Nephron (organoid): ENCODE results near the gene SMG6.
A peak's percentile ranks its signal among the peaks of the same experiment; 100 is the strongest.

Experiments
- H3K27ac Mint-ChIP-seq, 3 experiments: 2 replicates each; pipeline ENCODE4 v1.8.0; 2020; ENCODE audit warnings: mixed read lengths in 3 of 3, mild to moderate bottlenecking in 2 of 3, moderate library complexity in 1 of 3
- H3K27me3 Mint-ChIP-seq: 2 replicates; pipeline ENCODE4 v1.8.0; 2021; ENCODE audit warnings: low read depth, mild to moderate bottlenecking, moderate library complexity, mixed read lengths
- H3K36me3 Mint-ChIP-seq: 2 replicates; pipeline ENCODE4 v1.8.0; 2020; ENCODE audit warnings: low read depth, mixed read lengths
- H3K4me1 Mint-ChIP-seq: 2 replicates; pipeline ENCODE4 v1.8.0; 2020; ENCODE audit warnings: mixed read lengths
- H3K4me3 Mint-ChIP-seq, 3 experiments: 2 replicates each; pipeline ENCODE4 v1.8.0; 2020; ENCODE audit warnings: mild to moderate bottlenecking in 3 of 3, mixed read lengths in 3 of 3, moderate library complexity in 2 of 3
- H3K9me3 Mint-ChIP-seq: 2 replicates; pipeline ENCODE4 v1.8.0; 2020; ENCODE audit warnings: mixed read lengths
- CTCF ChIP-seq, 3 experiments: fragments of 200-600 bp; sonication (generic); IDR thresholded peaks; one replicate each; pipeline ENCODE4 v1.5.0; 2021; ENCODE audit warnings: antibody characterized with exemption in 3 of 3; ENCODE audit not compliant: unreplicated experiment in 3 of 3

The SMG6 gene

GRCh38 chr17:2106308-2106955 is 197.2 kb downstream of the SMG6 start:
- Mint-ChIP-seq H3K4me3 (no peak overlapping the region), H3K9me3 (no peaks in the 10 kb centered on the region), H3K36me3 (peaks cover 11% of the 10 kb centered on the region), H3K4me1 (peaks cover 53% of the 10 kb centered on the region), H3K27ac (peak overlapping the region; percentile 63 to 84 (median 64)), H3K27me3 (no peaks in the 10 kb centered on the region)
- no peak for TF ChIP-seq CTCF (IDR thresholded peaks at IDR 0.05; ENCODE audit: unreplicated experiment in 3 of 3)

- H3K4me3 Mint-ChIP-seq = no peak overlapping the region
- peaks cover 48% of the 10 kb centered on the region for H3K4me1 Mint-ChIP-seq
- H3K27me3 Mint-ChIP-seq = no peaks in the 10 kb centered on the region
- peaks cover 11% of the 10 kb centered on the region for H3K36me3 Mint-ChIP-seq
- H3K27ac Mint-ChIP-seq = peak overlapping the region; percentile 32 to 84 (median 64)
- no peaks in the 10 kb centered on the region for H3K9me3 Mint-ChIP-seq
- no peak for TF ChIP-seq CTCF (IDR thresholded peaks at IDR 0.05; ENCODE audit: unreplicated experiment in 3 of 3)
These were observed 197.9 kb downstream of the SMG6 start for GRCh38 chr17:2105663-2106062.

GRCh38 chr17:2102931-2103809 is 200.4 kb downstream of the SMG6 start:
- Mint-ChIP-seq H3K9me3 (no peaks in the 10 kb centered on the region), H3K4me3 (peak overlapping the region in 1 of 3 experiments; percentile 23), H3K27ac (peak overlapping the region in 2 of 3 experiments; percentile 88), H3K4me1 (peaks cover 41% of the 10 kb centered on the region), H3K36me3 (peaks cover 14% of the 10 kb centered on the region), H3K27me3 (no peaks in the 10 kb centered on the region)
- TF ChIP-seq CTCF (IDR thresholded peaks at IDR 0.05; ENCODE audit: unreplicated experiment in 3 of 3) = no peak

GRCh38 chr17:2101448-2102257 is 201.9 kb downstream of the SMG6 start:
- no peaks in the 10 kb centered on the region for H3K27me3 Mint-ChIP-seq
- H3K27ac Mint-ChIP-seq = peak overlapping the region in 2 of 3 experiments; percentile 43 to 55
- TF ChIP-seq CTCF (IDR thresholded peaks at IDR 0.05; ENCODE audit: unreplicated experiment in 3 of 3) = no peak
- H3K4me1 Mint-ChIP-seq = peaks cover 38% of the 10 kb centered on the region
- H3K9me3 Mint-ChIP-seq = no peaks in the 10 kb centered on the region
- H3K36me3 Mint-ChIP-seq = peaks cover 14% of the 10 kb centered on the region
- no peak overlapping the region for H3K4me3 Mint-ChIP-seq

GRCh38 chr17:2095536-2095910 is 208.1 kb downstream of the SMG6 start:
- Mint-ChIP-seq H3K4me1 (peaks cover 42% of the 10 kb centered on the region), H3K9me3 (no peaks in the 10 kb centered on the region), H3K4me3 (no peak overlapping the region), H3K27ac (peak overlapping the region; percentile 82 to 96 (median 91)), H3K36me3 (peaks cover 13% of the 10 kb centered on the region), H3K27me3 (no peaks in the 10 kb centered on the region)
- TF ChIP-seq CTCF (IDR thresholded peaks at IDR 0.05; ENCODE audit: unreplicated experiment in 3 of 3) = no peak
